ENCODE data around the gene PCDH19.

GRCh38 chrX:100411802-100412715, 2.0 kb upstream of the PCDH19 start:
- TF ChIP-seq CTCF (IDR thresholded peaks at IDR 0.05; ENCODE audit: insufficient read depth, low read length, poor library complexity, severe bottlenecking) (no peak), EZH2phosphoT487 (conservative IDR thresholded peaks at IDR 0.05; ENCODE audit: low read length) (no peak)
